ENCODE results near the gene TMEM43. TPM values are rescaled to one million over a fixed set of nuclear protein-coding genes. Genes with fewer than 3 reads are reported as not detected.

The TMEM43 gene
- total and polyA plus RNA-seq, 2 experiments from 2014 or later = 59.4 to 73.1 TPM

DNA sequence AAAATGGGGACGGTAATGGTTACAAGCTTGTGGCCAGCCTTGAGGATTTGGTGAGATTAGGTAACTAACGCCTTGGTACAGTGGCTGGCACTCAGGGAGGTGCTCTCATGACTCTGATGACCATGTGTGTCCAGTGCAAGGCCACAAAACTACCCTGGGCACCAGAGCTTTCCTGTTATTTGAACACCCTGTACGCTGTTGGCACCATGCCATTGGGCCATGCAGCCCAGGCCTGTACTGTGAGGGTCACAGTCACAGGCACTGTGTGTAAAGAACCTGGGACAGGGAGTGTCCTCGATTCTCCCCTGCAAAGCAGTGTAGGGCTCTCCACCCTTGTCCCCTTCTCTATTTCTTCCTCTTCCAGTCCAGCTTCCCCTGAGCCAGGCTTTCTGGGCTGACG is 6.3 kb downstream of the TMEM43 start:
- no peak overlapping the region for H3K4me3 ChIP-seq
- H3K36me3 ChIP-seq (replicated peaks; ENCODE audit: insufficient read depth, low read depth) = no peaks in the 10 kb centered on the region
- H3K4me2 ChIP-seq = no peak overlapping the region
- no peak overlapping the region for H3K27ac ChIP-seq
- H3K27me3 ChIP-seq = no peaks in the 10 kb centered on the region
- DNase-seq (ENCODE audit: low spot score) = no peak
- no peak overlapping the region for H2AFZ ChIP-seq
- no peaks in the 10 kb centered on the region for H3K9me3 ChIP-seq (ENCODE audit: low read depth)
- 76% methylated on average over 5 of the region's 5 CpGs for WGBS (ENCODE audit: low lambda C conversion rate, missing lambda C conversion rate)
- H4K20me1 ChIP-seq (ENCODE audit: insufficient read depth, poor library complexity, severe bottlenecking) = peaks cover 20% of the 10 kb centered on the region
- no peak for TF ChIP-seq EZH2 (IDR thresholded peaks at IDR 0.05; ENCODE audit: borderline replicate concordance)
- no peak for TF ChIP-seq EZH2phosphoT487 (IDR thresholded peaks at IDR 0.05; ENCODE audit: low read depth, severe bottlenecking, unreplicated experiment)
- TF ChIP-seq, protein P1, sequence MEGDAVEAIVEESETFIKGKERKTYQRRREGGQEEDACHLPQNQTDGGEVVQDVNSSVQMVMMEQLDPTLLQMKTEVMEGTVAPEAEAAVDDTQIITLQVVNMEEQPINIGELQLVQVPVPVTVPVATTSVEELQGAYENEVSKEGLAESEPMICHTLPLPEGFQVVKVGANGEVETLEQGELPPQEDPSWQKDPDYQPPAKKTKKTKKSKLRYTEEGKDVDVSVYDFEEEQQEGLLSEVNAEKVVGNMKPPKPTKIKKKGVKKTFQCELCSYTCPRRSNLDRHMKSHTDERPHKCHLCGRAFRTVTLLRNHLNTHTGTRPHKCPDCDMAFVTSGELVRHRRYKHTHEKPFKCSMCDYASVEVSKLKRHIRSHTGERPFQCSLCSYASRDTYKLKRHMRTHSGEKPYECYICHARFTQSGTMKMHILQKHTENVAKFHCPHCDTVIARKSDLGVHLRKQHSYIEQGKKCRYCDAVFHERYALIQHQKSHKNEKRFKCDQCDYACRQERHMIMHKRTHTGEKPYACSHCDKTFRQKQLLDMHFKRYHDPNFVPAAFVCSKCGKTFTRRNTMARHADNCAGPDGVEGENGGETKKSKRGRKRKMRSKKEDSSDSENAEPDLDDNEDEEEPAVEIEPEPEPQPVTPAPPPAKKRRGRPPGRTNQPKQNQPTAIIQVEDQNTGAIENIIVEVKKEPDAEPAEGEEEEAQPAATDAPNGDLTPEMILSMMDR (IDR thresholded peaks at IDR 0.05; ENCODE audit: poor library complexity) = no peak
- H3K79me2 ChIP-seq = peaks cover 39% of the 10 kb centered on the region
- H3K9me2 ChIP-seq (replicated peaks; ENCODE audit: insufficient read depth) = no peaks in the 10 kb centered on the region
- peaks cover 6% of the 10 kb centered on the region for H3K4me1 ChIP-seq (ENCODE audit: insufficient read depth)

DNA sequence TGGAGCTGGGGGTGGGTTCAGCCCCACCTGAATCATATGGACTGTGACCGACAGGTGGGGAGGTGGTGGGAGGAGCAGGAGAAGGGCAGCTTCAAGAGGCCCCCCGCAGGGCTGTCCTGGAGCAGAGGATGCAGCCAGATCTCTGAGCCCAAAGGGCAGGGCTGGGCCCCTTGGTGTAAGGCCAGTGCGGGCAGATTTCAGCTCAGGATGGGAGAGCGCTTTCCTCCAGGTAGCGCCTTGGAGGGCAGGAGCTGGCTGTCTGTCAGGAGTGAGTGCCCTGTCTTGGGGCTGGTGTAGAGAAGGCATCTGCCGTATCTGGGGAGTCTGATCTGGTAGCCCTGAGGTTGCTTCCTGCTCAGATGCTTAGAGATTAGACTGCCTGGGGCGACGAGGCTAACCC is 7.3 kb downstream of the TMEM43 start:
- Histone ChIP-seq H3K9me2 (replicated peaks; ENCODE audit: insufficient read depth) (no peaks in the 10 kb centered on the region), H3K4me2 (no peak overlapping the region), H4K20me1 (ENCODE audit: insufficient read depth, poor library complexity, severe bottlenecking) (peaks cover 10% of the 10 kb centered on the region), H3K4me3 (no peak overlapping the region), H3K79me2 (peaks cover 29% of the 10 kb centered on the region), H3K9me3 (ENCODE audit: low read depth) (no peaks in the 10 kb centered on the region), H3K4me1 (ENCODE audit: insufficient read depth) (no peaks in the 10 kb centered on the region), H2AFZ (no peak overlapping the region), H3K27me3 (no peaks in the 10 kb centered on the region), H3K36me3 (replicated peaks; ENCODE audit: insufficient read depth, low read depth) (no peaks in the 10 kb centered on the region), H3K27ac (no peak overlapping the region)
- 89% methylated on average over 8 of the region's 8 CpGs for WGBS (ENCODE audit: low lambda C conversion rate, missing lambda C conversion rate)
- DNase-seq (ENCODE audit: low spot score) = no peak
- TF ChIP-seq, protein P1 (IDR thresholded peaks at IDR 0.05; ENCODE audit: poor library complexity) = no peak
- TF ChIP-seq EZH2phosphoT487 (IDR thresholded peaks at IDR 0.05; ENCODE audit: low read depth, severe bottlenecking, unreplicated experiment) (no peak), EZH2 (IDR thresholded peaks at IDR 0.05; ENCODE audit: borderline replicate concordance) (no peak)

- TF ChIP-seq, protein P1 (IDR thresholded peaks at IDR 0.05; ENCODE audit: poor library complexity) = no peak
- TF ChIP-seq EZH2 (IDR thresholded peaks at IDR 0.05; ENCODE audit: borderline replicate concordance) (no peak), EZH2phosphoT487 (IDR thresholded peaks at IDR 0.05; ENCODE audit: low read depth, severe bottlenecking, unreplicated experiment) (no peak)
- no peak overlapping the region for H2AFZ ChIP-seq
- H3K4me2 ChIP-seq = no peak overlapping the region
- H3K36me3 ChIP-seq (replicated peaks; ENCODE audit: insufficient read depth, low read depth) = no peaks in the 10 kb centered on the region
- H3K4me3 ChIP-seq = no peak overlapping the region
- 100% methylated on average over 6 of the region's 6 CpGs for WGBS (ENCODE audit: low lambda C conversion rate, missing lambda C conversion rate)
- no peak overlapping the region for H3K27ac ChIP-seq
- no peaks in the 10 kb centered on the region for H3K27me3 ChIP-seq
- peaks cover 5% of the 10 kb centered on the region for H4K20me1 ChIP-seq (ENCODE audit: insufficient read depth, poor library complexity, severe bottlenecking)
- no peaks in the 10 kb centered on the region for H3K9me2 ChIP-seq (replicated peaks; ENCODE audit: insufficient read depth)
- peaks cover 24% of the 10 kb centered on the region for H3K79me2 ChIP-seq
- H3K4me1 ChIP-seq (ENCODE audit: insufficient read depth) = no peaks in the 10 kb centered on the region
- no peaks in the 10 kb centered on the region for H3K9me3 ChIP-seq (ENCODE audit: low read depth)
- DNase-seq (ENCODE audit: low spot score) = no peak
Observed at GRCh38 chr3:14132689-14133088, 7.8 kb downstream of the TMEM43 start.

Measured in hepatocyte (in vitro differentiated cells).